K562 (cell line): ENCODE measurements around the gene GPX6.

Experiments used
- FOXM1 ChIP-seq, 2 experiments: fragments of 450-650 bp in 1 of 2; sonication (generic) in 1 of 2; formaldehyde crosslinking in 1 of 2; IDR thresholded peaks; 2 replicates each; pipeline versions ENCODE4 v1.6.1 to v1.9.0; 2017 to 2022; ENCODE audit warnings: low read depth in 2 of 2, mild to moderate bottlenecking in 2 of 2, missing genetic modification reagents in 1 of 2, moderate library complexity in 1 of 2
- POLR2AphosphoS5 ChIP-seq: IDR thresholded peaks from 2 replicates; pipeline ENCODE4 v1.6.1; 2011; ENCODE audit warnings: mild to moderate bottlenecking, low read depth, low read length, moderate library complexity; ENCODE audit not compliant: control insufficient read depth, insufficient read depth
- TEAD4 ChIP-seq, 2 experiments: sonication (generic) in 1 of 2; formaldehyde crosslinking in 1 of 2; IDR thresholded peaks; 2 replicates each; pipeline versions ENCODE4 v1.6.1 to v1.8.0; 2012 to 2022; ENCODE audit warnings: borderline replicate concordance in 1 of 2, inconsistent platforms in 1 of 2, low read length in 1 of 2, mild to moderate bottlenecking in 1 of 2, missing genetic modification reagents in 1 of 2
- TF ChIP-seq, protein P1 (sequence below), 3 experiments: IDR thresholded peaks in 2 of 3; conservative IDR thresholded peaks in 1 of 3; 2 replicates each; pipeline ENCODE4 v1.5.1; 2011 to 2012; ENCODE audit warnings: low read length in 3 of 3, mild to moderate bottlenecking in 3 of 3, control low read depth in 2 of 3, improper control_type of control experiment in 1 of 3, inconsistent platforms in 1 of 3, low read depth in 1 of 3, mixed read lengths in 1 of 3, moderate library complexity in 1 of 3; ENCODE audit not compliant: insufficient read depth in 2 of 3
- TF ChIP-seq, protein P2 (sequence below): fragments of 450-650 bp; formaldehyde crosslinking; conservative IDR thresholded peaks from 2 replicates; pipeline ENCODE4 v1.4.0; 2022; ENCODE audit warnings: mild to moderate bottlenecking, missing genetic modification characterization

DNA sequence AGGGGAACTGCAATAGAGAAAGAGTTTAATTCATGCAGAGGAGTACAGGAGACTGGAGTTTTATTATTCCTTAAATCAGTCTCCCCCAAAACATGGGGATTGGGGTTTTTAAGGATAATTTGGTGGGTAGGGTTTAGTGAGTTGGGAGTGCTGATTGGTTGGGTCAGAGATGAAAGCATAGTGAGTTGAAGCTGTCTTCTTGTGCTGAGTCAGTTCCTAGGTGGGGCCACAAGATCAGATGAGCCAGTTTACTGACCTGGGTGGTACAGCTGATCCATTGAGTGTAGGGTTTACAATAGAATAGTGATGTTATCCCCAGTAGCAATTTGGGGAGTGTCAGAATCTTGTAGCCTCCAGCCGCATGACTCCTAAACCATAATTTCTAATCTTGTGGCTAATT, 29.1 kb downstream of the GPX6 start:
- no peak for TF ChIP-seq FOXM1 (IDR thresholded peaks at IDR 0.05; ENCODE audit: low read depth)
- TF ChIP-seq FOXM1 (CRISPR knock-in tag; IDR thresholded peaks at IDR 0.05; ENCODE audit: low read depth), result no peak
- no peak for TF ChIP-seq TEAD4 (IDR thresholded peaks at IDR 0.05; ENCODE audit: low read length)
- TF ChIP-seq TEAD4 (CRISPR knock-in tag; IDR thresholded peaks at IDR 0.05; ENCODE audit: borderline replicate concordance), result no peak
- TF ChIP-seq POLR2AphosphoS5, result no peak
- TF ChIP-seq, protein P1, sequence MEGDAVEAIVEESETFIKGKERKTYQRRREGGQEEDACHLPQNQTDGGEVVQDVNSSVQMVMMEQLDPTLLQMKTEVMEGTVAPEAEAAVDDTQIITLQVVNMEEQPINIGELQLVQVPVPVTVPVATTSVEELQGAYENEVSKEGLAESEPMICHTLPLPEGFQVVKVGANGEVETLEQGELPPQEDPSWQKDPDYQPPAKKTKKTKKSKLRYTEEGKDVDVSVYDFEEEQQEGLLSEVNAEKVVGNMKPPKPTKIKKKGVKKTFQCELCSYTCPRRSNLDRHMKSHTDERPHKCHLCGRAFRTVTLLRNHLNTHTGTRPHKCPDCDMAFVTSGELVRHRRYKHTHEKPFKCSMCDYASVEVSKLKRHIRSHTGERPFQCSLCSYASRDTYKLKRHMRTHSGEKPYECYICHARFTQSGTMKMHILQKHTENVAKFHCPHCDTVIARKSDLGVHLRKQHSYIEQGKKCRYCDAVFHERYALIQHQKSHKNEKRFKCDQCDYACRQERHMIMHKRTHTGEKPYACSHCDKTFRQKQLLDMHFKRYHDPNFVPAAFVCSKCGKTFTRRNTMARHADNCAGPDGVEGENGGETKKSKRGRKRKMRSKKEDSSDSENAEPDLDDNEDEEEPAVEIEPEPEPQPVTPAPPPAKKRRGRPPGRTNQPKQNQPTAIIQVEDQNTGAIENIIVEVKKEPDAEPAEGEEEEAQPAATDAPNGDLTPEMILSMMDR (IDR thresholded peaks at IDR 0.05 in 2 of 3, conservative IDR thresholded peaks at IDR 0.05 in 1 of 3; ENCODE audit: insufficient read depth in 2 of 3, low read depth in 1 of 3, low read length in 3 of 3), result no peak
- TF ChIP-seq, protein P2, sequence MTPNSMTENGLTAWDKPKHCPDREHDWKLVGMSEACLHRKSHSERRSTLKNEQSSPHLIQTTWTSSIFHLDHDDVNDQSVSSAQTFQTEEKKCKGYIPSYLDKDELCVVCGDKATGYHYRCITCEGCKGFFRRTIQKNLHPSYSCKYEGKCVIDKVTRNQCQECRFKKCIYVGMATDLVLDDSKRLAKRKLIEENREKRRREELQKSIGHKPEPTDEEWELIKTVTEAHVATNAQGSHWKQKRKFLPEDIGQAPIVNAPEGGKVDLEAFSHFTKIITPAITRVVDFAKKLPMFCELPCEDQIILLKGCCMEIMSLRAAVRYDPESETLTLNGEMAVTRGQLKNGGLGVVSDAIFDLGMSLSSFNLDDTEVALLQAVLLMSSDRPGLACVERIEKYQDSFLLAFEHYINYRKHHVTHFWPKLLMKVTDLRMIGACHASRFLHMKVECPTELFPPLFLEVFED, result no peak
